Stomach (tissue), 9 donors: ENCODE measurements around the gene CYTH3. TPM values are rescaled to one million over a fixed set of nuclear protein-coding genes. Genes with fewer than 3 reads are reported as not detected.
"Not testable (repeated sequence)": the region's sequence is repeated elsewhere in the genome, so short reads cannot be mapped to it uniquely, and the experiment has no call there.

Source experiments
- DNase-seq, 2 donors: peaks; one replicate each; pipeline versions ENCODE4 v3.0.0 to v3.0.0-alpha.2; 2013 to 2019
- H3K27ac ChIP-seq, 5 donors: fragments of 200-600 bp in 4 of 5; sonication (generic) in 4 of 5; one replicate each; pipeline ENCODE4 v1.5.1; 2013 to 2019; ENCODE audit warnings: mild to moderate bottlenecking in 1 of 5, moderate library complexity in 1 of 5
- H3K27me3 ChIP-seq, 3 donors: fragments of 200-600 bp; sonication (generic); one replicate each; pipeline ENCODE4 v1.5.1; 2017 to 2019; ENCODE audit warnings: mixed run types in 1 of 3
- H3K36me3 ChIP-seq, 4 donors: fragments of 200-600 bp; sonication (generic); 1 replicate in 3 of 4; 2 replicates in 1 of 4; pipeline ENCODE4 v1.5.1; 2016 to 2019
- H3K4me1 ChIP-seq, 4 donors: fragments of 200-600 bp; sonication (generic); one replicate each; pipeline ENCODE4 v1.5.1; 2016 to 2019
- H3K4me3 ChIP-seq, 4 donors: fragments of 200-600 bp; sonication (generic) in 3 of 4; one replicate each; pipeline ENCODE4 v1.5.1; 2016 to 2019; ENCODE audit warnings: mild to moderate bottlenecking in 1 of 4
- H3K9me3 ChIP-seq, 4 donors: fragments of 200-600 bp; sonication (generic); one replicate each; pipeline ENCODE4 v1.5.1; 2016 to 2019
- CTCF ChIP-seq, 7 experiments: fragments of 450-650 bp in 4 of 7; fragments of 200-600 bp in 3 of 7; sonication (generic) in 3 of 7; IDR thresholded peaks; one replicate each; pipeline ENCODE4 v1.5.1; 2016 to 2019; ENCODE audit warnings: antibody characterized with exemption in 7 of 7, control low read depth in 2 of 7, mild to moderate bottlenecking in 1 of 7
- EP300 ChIP-seq: sonication (generic); formaldehyde crosslinking; IDR thresholded peaks from one replicate; pipeline ENCODE4 v1.6.1; 2017; ENCODE audit warnings: antibody characterized with exemption
- POLR2A ChIP-seq, 4 donors: fragments of 450-650 bp; IDR thresholded peaks; one replicate each; pipeline ENCODE4 v1.6.1; 2016; ENCODE audit warnings: antibody characterized with exemption in 4 of 4, control low read depth in 2 of 4, mild to moderate bottlenecking in 1 of 4, moderate library complexity in 1 of 4
- POLR2AphosphoS5 ChIP-seq, 3 donors: sonication (generic); formaldehyde crosslinking; IDR thresholded peaks; one replicate each; pipeline ENCODE4 v1.6.1; 2016; ENCODE audit warnings: antibody characterized with exemption in 3 of 3
- WGBS, 5 donors: extraction: QIAGEN DNeasy Blood & Tissue Kit in 3 of 5; methylation state at CpG; one replicate each; pipeline versions ENCODE4 v1.1.5 to v1.1.7; 2013 to 2018; 5-methylcytosine and 5-hydroxymethylcytosine counted together
- intact Hi-C: fragments of 100-400 bp; cut with DNase I; formaldehyde crosslinking; loops from one replicate; pipeline ENCODE4 v1.15.1; 2023; ENCODE audit warnings: low total_unique reads
- polyA plus RNA-seq, 3 donors: library from polyadenylated mRNA; stranded (reverse); fragments of 200-250 nt; gene quantifications; one replicate each; pipeline ENCODE4 v1.2.3, GENCODE V29; 2013
- total RNA-seq, 5 donors: library from RNA; depleted of rRNA; stranded (reverse); fragments of >200 nt; gene quantifications; one replicate each; pipeline versions ENCODE4 v1.1.0 to v1.2.3, GENCODE V29; 2014 to 2016
- donor health status: healthy with polysubstance abuse.
- donor health status: Bipolar disorder and iron deficiency.
- donor health status: healthy.

CYTH3 gene
- total and polyA plus RNA-seq, 8 donors: 5.1 to 33.8 (median 16.1) TPM

DNA sequence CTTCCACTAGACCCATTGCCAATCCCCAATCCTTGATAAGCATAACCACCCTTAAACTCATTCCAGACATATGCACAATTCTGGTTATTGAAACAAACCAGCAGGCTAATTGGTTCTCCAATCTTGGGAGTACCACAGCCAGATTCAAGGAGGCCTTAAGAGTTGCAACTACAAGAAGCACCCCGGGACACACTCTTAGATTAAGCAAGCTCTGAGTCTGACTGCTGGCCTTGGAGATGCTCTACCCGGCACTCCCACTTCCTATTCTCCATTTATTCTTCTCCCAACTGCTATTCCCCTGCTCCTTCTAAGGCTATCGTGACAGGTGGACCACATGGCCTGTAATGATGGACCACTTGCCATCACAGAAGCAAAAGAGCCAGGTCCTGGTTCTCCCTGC lies 40.3 kb downstream of the CYTH3 start:
- Histone ChIP-seq H3K4me1 (peaks cover 23 to 62% (median 45%) of the 10 kb centered on the region in 4 donors), H3K27ac (no peak overlapping the region)
- WGBS, 5 donors: 83 to 86% (median 84%) methylated on average over 3 of the region's 3 CpGs

DNA sequence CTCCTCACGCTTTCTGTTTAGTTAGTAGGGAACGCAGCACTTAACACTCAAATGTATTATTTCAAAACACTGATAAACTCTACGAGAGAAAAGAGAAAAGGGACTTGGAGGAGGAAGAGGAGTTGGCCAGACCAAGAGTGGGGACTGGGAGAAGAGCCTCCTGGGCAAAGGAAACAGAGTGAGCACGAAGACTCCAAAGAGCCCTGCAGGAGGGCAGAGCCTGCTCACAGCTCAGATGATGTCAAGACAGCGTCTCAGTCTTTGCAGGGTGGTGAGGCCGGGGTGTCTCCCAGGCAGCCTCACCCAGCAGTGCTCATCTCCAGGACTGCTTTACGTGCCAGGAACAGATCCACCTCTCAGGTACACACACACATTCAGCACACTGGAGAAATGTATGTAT lies 41.2 kb downstream of the CYTH3 start:
- Histone ChIP-seq H3K4me3 (no peak overlapping the region), H3K36me3 (no peaks in the 10 kb centered on the region), H3K9me3 (no peaks in the 10 kb centered on the region), H3K27me3 (no peaks in the 10 kb centered on the region), H3K27ac (no peak overlapping the region), H3K4me1 (peaks cover 23 to 68% (median 50%) of the 10 kb centered on the region in 4 donors)
- TF ChIP-seq POLR2AphosphoS5 (IDR thresholded peaks at IDR 0.05) (no peak), POLR2A (IDR thresholded peaks at IDR 0.05) (no peak), CTCF (IDR thresholded peaks at IDR 0.05) (no peak), EP300 (no peak)
- intact Hi-C loops: no loop called here
- no peak for DNase-seq
- 61 to 74% (median 64%) methylated on average over 7 of the region's 7 CpGs for WGBS, 5 donors

More for the DNA sequence above, 40.3 kb downstream of the CYTH3 start:
- no peaks in the 10 kb centered on the region for H3K27me3 ChIP-seq
- intact Hi-C loops: no loop called here
- TF ChIP-seq EP300: no peak
- DNase-seq: no peak
- H3K4me3 ChIP-seq: no peak overlapping the region
- no peaks in the 10 kb centered on the region for H3K36me3 ChIP-seq
- H3K9me3 ChIP-seq: no peaks in the 10 kb centered on the region

DNA sequence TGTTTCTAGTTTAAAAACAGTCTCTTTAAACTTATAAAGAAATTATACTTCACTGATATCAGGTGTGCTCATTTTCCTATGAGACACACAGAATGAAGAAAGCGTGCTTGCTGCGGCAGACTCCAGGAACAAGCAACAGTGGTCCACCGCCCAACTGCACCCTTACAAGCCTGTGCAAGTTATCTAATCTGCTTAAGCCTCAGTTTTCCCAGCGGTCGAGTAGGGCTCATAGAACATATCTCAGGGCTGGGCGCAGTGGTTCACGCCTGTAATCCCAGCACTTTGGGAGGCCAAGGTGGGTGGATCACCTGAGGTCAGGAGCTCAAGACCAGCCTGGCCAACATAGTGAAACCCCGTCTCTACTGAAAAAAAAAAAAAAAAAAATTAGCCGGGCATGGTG lies 43.1 kb downstream of the CYTH3 start:
- H3K9me3 ChIP-seq, DNase-seq, H3K4me3 ChIP-seq, H3K36me3 ChIP-seq, intact Hi-C loops, H3K27me3 ChIP-seq: not testable (repeated sequence)
- H3K4me1 ChIP-seq: peaks cover 31 to 78% (median 58%) of the 10 kb centered on the region in 4 donors
- WGBS, 5 donors: 56 to 67% (median 62%) methylated on average over 9 of the region's 9 CpGs
- peak overlapping the region in 3 of 5 donors; percentile 30 to 63 (median 59) for H3K27ac ChIP-seq

DNA sequence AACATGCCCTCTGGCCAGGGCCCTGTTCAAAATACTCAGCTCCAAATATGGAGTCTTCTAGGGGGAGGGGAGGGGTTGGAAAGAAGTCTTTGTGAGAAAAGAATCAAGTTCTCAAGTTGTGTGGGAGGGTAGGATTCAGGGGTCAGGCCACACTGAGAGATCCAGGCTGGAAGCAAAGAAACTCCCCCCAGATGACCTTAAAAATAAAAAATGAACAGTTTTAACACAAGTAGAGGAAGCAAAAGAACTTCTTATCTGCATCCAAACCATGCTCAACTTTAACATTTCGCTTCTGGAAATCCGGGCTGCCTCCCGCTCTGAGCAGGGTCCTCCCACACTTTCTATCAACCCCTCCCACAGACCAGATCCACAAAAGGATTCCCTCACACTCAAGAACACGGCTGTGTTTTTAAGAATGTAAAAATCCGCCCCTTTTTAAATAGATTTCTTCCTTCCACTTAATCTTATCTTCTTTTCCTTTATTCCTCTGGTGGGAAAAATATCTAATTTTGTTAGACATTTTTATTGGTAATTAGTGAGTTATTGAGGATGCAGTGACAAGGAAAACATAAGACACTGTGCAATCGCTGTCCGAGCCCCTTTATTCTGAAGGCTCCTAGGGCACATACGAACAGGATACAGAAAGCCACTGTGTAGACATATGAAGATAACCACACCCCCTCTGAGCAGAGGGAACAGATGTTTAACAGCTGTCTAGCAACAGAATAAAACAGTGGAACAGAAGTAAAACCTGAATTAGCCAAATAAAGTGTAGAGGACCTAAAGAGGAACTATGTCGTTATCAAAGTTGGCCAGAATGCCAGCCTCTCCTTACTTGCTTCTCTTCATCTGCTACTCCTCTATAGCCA lies 43.8 kb downstream of the CYTH3 start:
- intact Hi-C loops: no loop called here
- H3K27ac ChIP-seq: peak overlapping the region in 4 of 5 donors; percentile 26 to 63 (median 44)
- peak in 1 of 2 donors; percentile 86 for DNase-seq
- peak overlapping the region in 1 of 4 donors; percentile 9 for H3K4me3 ChIP-seq
- WGBS, 5 donors: 22 to 45% (median 39%) methylated on average over 9 of the region's 9 CpGs
- no peaks in the 10 kb centered on the region for H3K36me3 ChIP-seq
- peaks cover 31 to 78% (median 58%) of the 10 kb centered on the region in 4 donors for H3K4me1 ChIP-seq
- H3K9me3 ChIP-seq: no peaks in the 10 kb centered on the region
- H3K27me3 ChIP-seq: no peaks in the 10 kb centered on the region
- TF ChIP-seq POLR2AphosphoS5 (IDR thresholded peaks at IDR 0.05) (no peak), POLR2A (IDR thresholded peaks at IDR 0.05) (no peak), EP300 (no peak), CTCF (IDR thresholded peaks at IDR 0.05) (no peak)

- H3K4me1 ChIP-seq: peaks cover 22 to 68% (median 49%) of the 10 kb centered on the region in 4 donors
Measured at GRCh38 chr7:6227294-6227846, 45.1 kb downstream of the CYTH3 start.

More at GRCh38 chr7:6227294-6227846, 45.1 kb downstream of the CYTH3 start:
- Histone ChIP-seq H3K36me3 (no peaks in the 10 kb centered on the region), H3K27me3 (no peaks in the 10 kb centered on the region), H3K27ac (peak overlapping the region in 3 of 5 donors; percentile 30 to 63 (median 59)), H3K4me3 (no peak overlapping the region), H3K9me3 (no peaks in the 10 kb centered on the region)
- peak in 1 of 2 donors; percentile 75 for DNase-seq
- intact Hi-C loops: no loop called here
- TF ChIP-seq POLR2AphosphoS5 (IDR thresholded peaks at IDR 0.05) (no peak), POLR2A (IDR thresholded peaks at IDR 0.05) (no peak), CTCF (IDR thresholded peaks at IDR 0.05) (no peak), EP300 (no peak)
- 44 to 62% (median 56%) methylated on average over 5 of the region's 5 CpGs for WGBS, 5 donors
